OCI-M2 (cell line): ENCODE data around the gene POLR1C.
"Not testable (repeated sequence)": the region's sequence is repeated elsewhere in the genome, so short reads cannot be mapped to it uniquely, and the experiment has no call there.

Source experiments
- DNase-seq: peaks from one replicate; lab custom pipeline; 2025; ENCODE audit not compliant: unreplicated experiment; lab: John Stamatoyannopoulos, UW

The POLR1C gene

GRCh38 chr6:43509984-43510826 is 6.7 kb upstream of the POLR1C start, which contains the start of gene LRRC73:
LRRC73 (minus strand) TSS chr6:43510346; CDS start chr6:43509785, 561 bp downstream.
- DNase-seq: no peak

- DNase-seq: no peak
These were observed 6.1 kb upstream of the POLR1C start for GRCh38 chr6:43510827-43511163.

GRCh38 chr6:43511824-43512415 is 5.0 kb upstream of the POLR1C start:
- DNase-seq: no peak

GRCh38 chr6:43515808-43516207 is 1.1 kb upstream of the POLR1C start:
- DNase-seq: no peak

GRCh38 chr6:43516367-43516696 is 557 bp upstream of the POLR1C start:
- no peak for DNase-seq

GRCh38 chr6:43517505-43518357 is 842 bp downstream of the POLR1C start:
- no peak for DNase-seq

GRCh38 chr6:43520097-43520496 is 3.2 kb downstream of the POLR1C start:
- no peak for DNase-seq

- DNase-seq: no peak
These were observed 4.9 kb downstream of the POLR1C start for GRCh38 chr6:43521836-43522235.

GRCh38 chr6:43522547-43523261 is 5.8 kb downstream of the POLR1C start:
- no peak for DNase-seq

- no peak for DNase-seq
These were observed 6.4 kb downstream of the POLR1C start for GRCh38 chr6:43523284-43523683.

- no peak for DNase-seq
These were observed 7.6 kb downstream of the POLR1C start for GRCh38 chr6:43524483-43524961.

GRCh38 chr6:43532201-43532600 is 15.3 kb downstream of the POLR1C start:
- no peak for DNase-seq

- not testable (repeated sequence) for DNase-seq
These were observed 22.1 kb downstream of the POLR1C start for GRCh38 chr6:43538986-43539385.

GRCh38 chr6:43539409-43539808 is 22.5 kb downstream of the POLR1C start:
- not testable (repeated sequence) for DNase-seq

- no peak for DNase-seq
These were observed 23.6 kb downstream of the POLR1C start for GRCh38 chr6:43540507-43540906.

- DNase-seq: no peak
These were observed 25.0 kb downstream of the POLR1C start for GRCh38 chr6:43541774-43542471.

GRCh38 chr6:43544461-43544860 is 27.6 kb downstream of the POLR1C start:
- DNase-seq: no peak

- DNase-seq: no peak
These were observed 30.3 kb downstream of the POLR1C start for GRCh38 chr6:43547222-43547621.

- DNase-seq: not testable (repeated sequence)
These were observed 40.7 kb downstream of the POLR1C start for GRCh38 chr6:43557620-43558019.

- DNase-seq: no peak
These were observed 42.4 kb downstream of the POLR1C start for GRCh38 chr6:43559328-43559727.
